ENCODE results near the gene DSTN.

The DSTN gene

GRCh38 chr20:17611290-17611539 lies 41.3 kb downstream of the DSTN start:
- TF ChIP-seq CTCF (IDR thresholded peaks at IDR 0.05; ENCODE audit: borderline replicate concordance, insufficient read depth, low read depth, low read length), result no peak
- no peak overlapping the region for H3K4me3 ChIP-seq (ENCODE audit: low read depth, low read length)

GRCh38 chr20:17611540-17612286 lies 41.8 kb downstream of the DSTN start:
- TF ChIP-seq CTCF (IDR thresholded peaks at IDR 0.05; ENCODE audit: borderline replicate concordance, insufficient read depth, low read depth, low read length), result 0 out of 2 replicates have a peak, but pooled peaks have one; percentile 36
- no peak overlapping the region for H3K4me3 ChIP-seq (ENCODE audit: low read depth, low read length)

- TF ChIP-seq CTCF (IDR thresholded peaks at IDR 0.05; ENCODE audit: borderline replicate concordance, insufficient read depth, low read depth, low read length), result no peak
- no peak overlapping the region for H3K4me3 ChIP-seq (ENCODE audit: low read depth, low read length)
These were observed 42.6 kb downstream of the DSTN start for GRCh38 chr20:17612287-17612991.

- TF ChIP-seq CTCF (IDR thresholded peaks at IDR 0.05; ENCODE audit: borderline replicate concordance, insufficient read depth, low read depth, low read length), result no peak
- H3K4me3 ChIP-seq (ENCODE audit: low read depth, low read length), result no peak overlapping the region
These were observed 43.1 kb downstream of the DSTN start for GRCh38 chr20:17612992-17613327.

- no peak overlapping the region for H3K4me3 ChIP-seq (ENCODE audit: low read depth, low read length)
- no peak for TF ChIP-seq CTCF (IDR thresholded peaks at IDR 0.05; ENCODE audit: borderline replicate concordance, insufficient read depth, low read depth, low read length)
These were observed 43.7 kb downstream of the DSTN start for GRCh38 chr20:17613328-17614175.

- TF ChIP-seq CTCF (IDR thresholded peaks at IDR 0.05; ENCODE audit: borderline replicate concordance, insufficient read depth, low read depth, low read length), result no peak
These were observed 44.4 kb downstream of the DSTN start for GRCh38 chr20:17614176-17614811.

More at GRCh38 chr20:17614176-17614811, 44.4 kb downstream of the DSTN start:
- H3K4me3 ChIP-seq (ENCODE audit: low read depth, low read length), result no peak overlapping the region

Data from GM12875 (cell line).